ENCODE results near the gene EBLN1. TPM values are rescaled to one million over a fixed set of nuclear protein-coding genes. Genes with fewer than 3 reads are reported as not detected.

Gene EBLN1
- total and polyA plus RNA-seq, 2 of the 8 experiments (the other 6 are each of a cell fraction or from before 2014, with no cell fraction given): not detected

DNA sequence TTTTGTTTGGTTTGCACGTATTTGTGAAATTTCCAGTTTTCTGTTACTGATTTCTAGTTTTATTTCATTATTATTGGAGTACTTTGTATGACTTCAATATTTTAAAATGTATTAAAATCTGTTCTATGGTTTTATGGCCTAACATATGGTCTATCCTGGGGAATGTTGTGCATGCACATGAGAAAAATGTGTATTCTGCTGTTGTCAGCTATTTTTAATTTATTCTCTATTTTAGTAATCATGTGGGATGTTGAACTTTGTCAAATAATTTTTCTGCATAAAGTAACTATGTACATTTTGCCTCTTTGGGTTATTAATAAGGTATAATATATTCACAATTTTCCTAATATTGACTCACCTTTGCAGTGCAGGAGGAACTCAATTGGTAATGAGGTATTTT lies 46.7 kb downstream of the EBLN1 start:
- no peaks in the 10 kb centered on the region for H3K79me1 ChIP-seq (ENCODE audit: low read depth, low read length)
- H4K91ac ChIP-seq (replicated peaks; ENCODE audit: insufficient read length, low read length): no peak overlapping the region
- no peak overlapping the region for H4K5ac ChIP-seq (ENCODE audit: insufficient read length, low read depth, low read length)
- TF ChIP-seq TCF12 (IDR thresholded peaks at IDR 0.05; ENCODE audit: low read depth, low read length) (no peak), MAFK (IDR thresholded peaks at IDR 0.05; ENCODE audit: low read depth, low read length) (peak; percentile 20; the same call in 1 of the 2 replicates)
- 97% methylated on average over 1 of the region's 1 CpG; no CpG with 5 or more reads in 1 of the 2 experiments for WGBS, 2 experiments (ENCODE audit: extremely low coverage in 1 of 2, insufficient coverage in 1 of 2, insufficient read length in 1 of 2, insufficient replicate concordance in 2 of 2, low coverage in 1 of 2, low lambda C conversion rate in 2 of 2, missing lambda C conversion rate in 1 of 2)
- no peak overlapping the region for H3K56ac ChIP-seq (replicated peaks; ENCODE audit: insufficient read length, low read depth, low read length)
- H3K4me3 ChIP-seq (ENCODE audit: extremely low read depth in 1 of 4, insufficient read depth in 2 of 4, low read depth in 3 of 4, low read length in 4 of 4): no peak overlapping the region
- no peak overlapping the region for H2BK5ac ChIP-seq (ENCODE audit: low read depth, low read length)
- no peak overlapping the region for H3K4ac ChIP-seq (replicated peaks; ENCODE audit: insufficient read length, low read depth, low read length)
- ChIA-PET CTCF (ENCODE audit: partially characterized antibody) (no interaction called here), POLR2A (ENCODE audit: partially characterized antibody) (no interaction called here)
- H2AFZ ChIP-seq (ENCODE audit: low read length): no peak overlapping the region
- H3K14ac ChIP-seq (ENCODE audit: insufficient read length): no peak overlapping the region
- no peak overlapping the region for H4K8ac ChIP-seq (ENCODE audit: extremely low read depth, insufficient read depth, low read length)
- DNase-seq (ENCODE audit: low read depth in 1 of 2, low spot score in 2 of 2) (no peak), FAIRE-seq (no peak)
- H3K27ac ChIP-seq (ENCODE audit: low read depth, low read length): no peak overlapping the region
- no peak overlapping the region for H2BK120ac ChIP-seq (replicated peaks; ENCODE audit: low read depth, low read length)
- H3K79me2 ChIP-seq (ENCODE audit: control insufficient read depth in 1 of 2, insufficient read depth in 2 of 2, low read length in 2 of 2): no peaks in the 10 kb centered on the region
- H3K18ac ChIP-seq (ENCODE audit: extremely low read depth, low read length): no peak overlapping the region
- peaks cover 0 to 5% of the 10 kb centered on the region in 2 experiments; a peak in 1 of 4 replicates for H3K9me3 ChIP-seq (ENCODE audit: insufficient read depth in 2 of 2, low read depth in 1 of 2, low read length in 1 of 2)
- H4K20me1 ChIP-seq (replicated peaks in 1 of 2; ENCODE audit: control insufficient read depth in 1 of 2, insufficient read depth in 2 of 2, low read length in 2 of 2): no peaks in the 10 kb centered on the region
- H2BK12ac ChIP-seq (ENCODE audit: low read depth, low read length): no peak overlapping the region
- no peak overlapping the region for H3K4me2 ChIP-seq (ENCODE audit: insufficient read depth in 1 of 2, low read depth in 2 of 2, low read length in 2 of 2)
- H2BK15ac ChIP-seq (ENCODE audit: low read length): no peak overlapping the region
- no peaks in the 10 kb centered on the region for H3K36me3 ChIP-seq (ENCODE audit: control insufficient read depth in 2 of 4, insufficient read depth in 4 of 4, low read length in 3 of 4)
- H2BK20ac ChIP-seq (ENCODE audit: low read length): no peak overlapping the region
- H3K23ac ChIP-seq (ENCODE audit: insufficient read length): no peak overlapping the region
- no peaks in the 10 kb centered on the region for H3K4me1 ChIP-seq (replicated peaks in 1 of 4; ENCODE audit: control insufficient read depth in 3 of 4, insufficient read depth in 4 of 4, low read length in 3 of 4)
- no peaks in the 10 kb centered on the region for H3K27me3 ChIP-seq (replicated peaks in 1 of 4; ENCODE audit: control insufficient read depth in 3 of 4, extremely low read depth in 1 of 4, insufficient read depth in 3 of 4, low read length in 3 of 4)
- no peak overlapping the region for H2AK5ac ChIP-seq (ENCODE audit: low read depth, low read length)
- H3K23me2 ChIP-seq (ENCODE audit: low read depth, low read length): no peaks in the 10 kb centered on the region
- H3K9ac ChIP-seq (replicated peaks in 1 of 4; ENCODE audit: extremely low read depth in 1 of 4, low read depth in 3 of 4, low read length in 3 of 4): no peak overlapping the region

Measured in H1 (cell line).